ENCODE results near the gene IKBIP. TPM values are rescaled to one million over a fixed set of nuclear protein-coding genes. Genes with fewer than 3 reads are reported as not detected.

Gene IKBIP
- total RNA-seq, 4 donors from 2014 or later = 13.2 to 28.4 (median 24.7) TPM

- no peak for TF ChIP-seq CTCF (IDR thresholded peaks at IDR 0.05; ENCODE audit: low read depth)
Measured at GRCh38 chr12:98594050-98594835, 50.3 kb downstream of the IKBIP start.

DNA sequence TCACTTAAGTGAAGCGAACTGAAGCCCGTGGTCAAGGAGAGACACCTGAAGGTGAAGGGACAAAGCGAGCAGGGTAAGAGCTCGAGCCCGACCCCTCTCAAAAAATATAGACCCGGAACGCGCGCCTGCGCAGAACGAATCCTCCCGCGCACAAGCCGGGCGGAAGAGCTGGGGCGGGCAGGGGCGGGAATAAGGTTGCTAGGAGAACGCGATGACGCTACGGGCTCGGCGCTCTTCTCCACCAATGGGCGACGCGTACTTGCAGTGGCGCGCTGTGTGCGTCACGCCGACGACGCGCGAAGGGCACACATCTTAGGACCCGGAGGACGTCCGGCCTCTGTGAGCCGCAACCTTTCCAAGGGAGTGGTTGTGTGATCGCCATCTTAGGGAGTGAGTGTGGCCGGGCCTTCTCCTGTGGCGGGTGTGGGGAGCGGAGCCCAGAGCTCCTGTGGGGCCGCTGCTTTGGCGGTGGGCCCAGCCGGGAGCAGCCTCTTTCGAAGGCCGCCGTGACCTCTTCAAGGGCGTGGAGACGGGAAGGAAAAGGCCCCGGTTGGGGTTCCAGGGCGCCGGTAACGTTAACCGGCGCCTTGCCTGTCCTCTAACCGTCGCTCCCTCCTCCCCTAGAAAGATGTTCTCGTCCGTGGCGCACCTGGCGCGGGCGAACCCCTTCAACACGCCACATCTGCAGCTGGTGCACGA, 51.1 kb downstream of the IKBIP start, which contains the start of gene SLC25A3:
SLC25A3 (plus strand) TSS at position 336 of the 699 bp plus-strand sequence; CDS start at position 629, 293 bp downstream.
- TF ChIP-seq CTCF (IDR thresholded peaks at IDR 0.05; ENCODE audit: low read depth) = no peak

- TF ChIP-seq CTCF (IDR thresholded peaks at IDR 0.05; ENCODE audit: low read depth) = no peak
Measured at GRCh38 chr12:98592825-98593322, 51.7 kb downstream of the IKBIP start.

GRCh38 chr12:98591209-98591608, 53.4 kb downstream of the IKBIP start:
- no peak for TF ChIP-seq CTCF (IDR thresholded peaks at IDR 0.05; ENCODE audit: low read depth)

DNA sequence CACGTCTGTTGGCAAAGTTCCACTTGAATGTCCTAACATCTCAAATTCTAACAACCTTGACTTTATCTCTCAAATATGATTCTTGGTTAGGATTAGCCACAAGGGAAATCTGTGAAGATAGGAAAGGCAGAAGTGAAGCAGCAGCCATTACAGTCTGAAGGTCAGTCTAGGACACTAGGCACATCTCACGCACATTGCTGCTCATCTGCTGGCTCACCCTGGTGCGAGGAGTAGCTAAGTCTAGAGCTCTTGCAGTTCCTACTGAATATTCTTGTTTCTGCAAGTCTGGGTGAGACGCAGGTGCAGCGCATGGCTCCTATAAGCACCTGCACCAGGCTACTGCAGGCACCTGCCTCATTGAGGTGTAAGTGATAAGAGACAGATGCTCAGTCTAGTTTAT, 57.5 kb downstream of the IKBIP start:
- no peak for TF ChIP-seq CTCF (IDR thresholded peaks at IDR 0.05; ENCODE audit: low read depth)

DNA sequence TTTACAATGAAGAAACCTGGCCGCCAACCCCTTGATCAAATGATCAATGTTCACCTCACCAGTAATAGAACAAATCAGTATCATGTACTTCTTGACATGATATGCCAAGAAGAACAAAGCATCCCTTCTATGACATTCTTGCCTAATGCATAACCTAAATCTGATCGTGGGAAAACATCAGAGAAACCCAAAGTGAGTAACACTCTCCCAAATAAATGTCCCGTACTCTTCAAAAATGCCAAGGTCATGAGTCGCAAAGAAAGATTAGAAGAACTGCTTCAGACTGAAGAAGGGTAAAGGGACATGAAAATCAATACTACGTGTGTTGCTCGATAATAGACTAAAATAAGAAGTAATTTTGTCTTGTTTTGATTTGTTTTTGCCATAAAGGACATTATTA, 62.5 kb downstream of the IKBIP start:
- no peak for TF ChIP-seq CTCF (IDR thresholded peaks at IDR 0.05; ENCODE audit: low read depth)

- no peak for TF ChIP-seq CTCF (IDR thresholded peaks at IDR 0.05; ENCODE audit: low read depth)
Measured at GRCh38 chr12:98581101-98581500, 63.5 kb downstream of the IKBIP start.

Data from subcutaneous adipose tissue (tissue), 4 donors.